GM20000 (cell line): ENCODE results near the gene WNT3.

Source experiments
- DNase-seq: peaks from one replicate; pipeline ENCODE4 v3.0.0; 2012; ENCODE audit warnings: low spot score
- TF ChIP-seq, protein P1 (sequence below): IDR thresholded peaks from 2 replicates; pipeline ENCODE4 v1.5.1; 2012; ENCODE audit warnings: mild to moderate bottlenecking, control low read depth; ENCODE audit errors: extremely low read depth, missing control alignments

The WNT3 gene

GRCh38 chr17:46817901-46818209 lies 637 bp downstream of the WNT3 start:
- TF ChIP-seq, protein P1, sequence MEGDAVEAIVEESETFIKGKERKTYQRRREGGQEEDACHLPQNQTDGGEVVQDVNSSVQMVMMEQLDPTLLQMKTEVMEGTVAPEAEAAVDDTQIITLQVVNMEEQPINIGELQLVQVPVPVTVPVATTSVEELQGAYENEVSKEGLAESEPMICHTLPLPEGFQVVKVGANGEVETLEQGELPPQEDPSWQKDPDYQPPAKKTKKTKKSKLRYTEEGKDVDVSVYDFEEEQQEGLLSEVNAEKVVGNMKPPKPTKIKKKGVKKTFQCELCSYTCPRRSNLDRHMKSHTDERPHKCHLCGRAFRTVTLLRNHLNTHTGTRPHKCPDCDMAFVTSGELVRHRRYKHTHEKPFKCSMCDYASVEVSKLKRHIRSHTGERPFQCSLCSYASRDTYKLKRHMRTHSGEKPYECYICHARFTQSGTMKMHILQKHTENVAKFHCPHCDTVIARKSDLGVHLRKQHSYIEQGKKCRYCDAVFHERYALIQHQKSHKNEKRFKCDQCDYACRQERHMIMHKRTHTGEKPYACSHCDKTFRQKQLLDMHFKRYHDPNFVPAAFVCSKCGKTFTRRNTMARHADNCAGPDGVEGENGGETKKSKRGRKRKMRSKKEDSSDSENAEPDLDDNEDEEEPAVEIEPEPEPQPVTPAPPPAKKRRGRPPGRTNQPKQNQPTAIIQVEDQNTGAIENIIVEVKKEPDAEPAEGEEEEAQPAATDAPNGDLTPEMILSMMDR, result no peak
- no peak for DNase-seq

DNA sequence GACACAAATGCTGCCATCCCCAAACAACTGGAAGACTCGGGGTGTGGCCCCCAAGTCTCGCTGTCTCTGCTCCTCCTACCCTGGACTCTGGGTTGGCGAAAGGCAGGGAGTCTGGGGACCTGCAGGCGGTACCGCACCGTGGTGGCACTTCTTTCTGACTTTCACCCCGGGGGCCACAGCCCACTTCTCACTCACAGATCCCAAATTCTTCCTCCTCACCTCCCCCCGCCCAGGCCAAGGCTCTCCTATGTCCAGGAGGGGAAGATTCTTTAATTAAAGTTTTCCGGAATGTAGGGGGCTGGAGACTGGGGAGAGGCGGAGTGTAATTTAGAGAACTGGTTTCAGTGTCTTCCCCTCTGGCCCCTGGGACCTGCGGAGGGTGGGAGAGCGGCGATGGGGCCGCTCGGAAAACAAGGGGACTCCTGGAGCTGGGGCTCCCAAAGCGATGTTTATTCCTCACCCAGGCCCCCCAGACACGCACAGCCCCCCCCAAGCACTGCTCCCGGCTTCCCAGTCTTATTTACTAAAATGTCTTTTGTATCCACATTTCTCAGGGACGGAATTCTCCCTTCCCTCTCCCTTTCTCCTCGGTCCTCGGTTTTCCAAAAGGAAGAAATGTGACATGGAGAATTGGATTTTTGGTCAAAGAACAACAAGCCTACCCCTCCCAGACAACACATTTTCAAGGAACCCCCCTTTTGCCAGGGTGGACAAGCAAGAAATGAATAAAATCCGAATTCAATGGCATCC lies 1.2 kb downstream of the WNT3 start:
- no peak for DNase-seq
- TF ChIP-seq, protein P1, result no peak

- DNase-seq, result no peak
Observed at GRCh38 chr17:46815474-46816353, 2.8 kb downstream of the WNT3 start.

GRCh38 chr17:46814446-46814845 lies 4.0 kb downstream of the WNT3 start:
- TF ChIP-seq, protein P1, result no peak
- no peak for DNase-seq

More at GRCh38 chr17:46815474-46816353, 2.8 kb downstream of the WNT3 start:
- TF ChIP-seq, protein P1, result no peak

DNA sequence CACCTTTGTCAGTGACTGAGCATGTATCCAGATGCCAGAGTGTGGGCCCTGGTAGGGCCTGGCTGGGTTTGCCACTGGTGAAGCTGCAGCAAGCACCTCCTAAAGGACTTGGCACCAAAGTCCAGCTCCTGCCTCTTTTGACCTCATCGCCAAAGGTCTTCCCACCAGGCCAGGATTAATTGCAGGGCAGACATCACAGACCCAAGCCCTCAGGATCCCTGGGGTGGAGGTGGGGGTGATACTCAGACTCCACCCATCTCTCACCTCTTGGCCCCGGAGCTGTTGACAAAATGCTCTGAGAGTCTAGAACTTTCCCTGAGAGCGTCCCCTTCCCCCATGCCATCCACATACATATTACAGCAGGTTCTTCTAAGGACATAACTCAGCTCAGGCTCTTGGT lies 4.6 kb downstream of the WNT3 start:
- TF ChIP-seq, protein P1, result no peak
- no peak for DNase-seq

GRCh38 chr17:46812624-46813318 lies 5.7 kb downstream of the WNT3 start:
- TF ChIP-seq, protein P1, result no peak

More at GRCh38 chr17:46812624-46813318, 5.7 kb downstream of the WNT3 start:
- no peak for DNase-seq
